ENCODE data around the gene NEK10.

DNA sequence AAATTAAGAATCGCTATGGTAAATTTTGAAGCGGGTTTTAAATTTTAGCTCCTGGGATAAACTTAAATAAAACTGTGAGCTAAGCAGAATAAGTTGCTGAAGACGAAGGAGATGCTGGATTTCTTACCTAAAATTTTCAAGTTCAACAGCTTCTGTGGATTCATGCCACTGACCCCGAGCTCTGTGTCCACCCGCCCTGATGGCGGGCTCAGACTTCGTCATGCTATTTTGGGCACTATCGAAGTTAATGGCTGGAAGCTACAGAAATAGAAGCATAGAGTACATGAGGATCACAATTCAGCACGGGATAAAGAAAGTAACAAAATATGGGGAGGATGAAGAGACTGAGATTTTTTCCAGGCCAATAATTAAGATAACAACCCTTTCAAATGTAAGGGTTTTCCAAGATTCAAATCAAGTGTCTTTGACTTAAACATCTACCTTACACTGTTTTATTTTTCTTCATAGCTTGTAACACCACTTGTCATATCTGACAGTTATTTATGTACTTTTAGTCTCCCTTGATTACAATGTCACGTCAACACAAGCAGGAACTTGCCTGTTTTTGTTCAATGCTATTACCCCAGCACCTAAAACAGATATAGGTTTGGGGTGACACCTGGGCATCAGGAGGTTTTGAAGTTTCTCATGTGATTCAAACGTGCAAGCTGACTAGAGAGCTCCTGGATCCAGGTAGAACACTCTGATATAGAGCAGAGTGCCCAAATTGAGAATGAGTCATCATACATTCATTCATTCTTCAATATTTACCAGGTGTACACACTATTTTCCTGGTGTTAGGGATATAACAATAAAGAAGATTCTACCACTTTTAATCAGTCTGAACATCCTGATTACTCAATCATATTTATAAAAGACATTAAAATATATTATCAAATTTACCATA, 23.0 kb downstream of the NEK10 start:
- TF ChIP-seq POLR2A (IDR thresholded peaks at IDR 0.05; ENCODE audit: low read length) (no peak), GATA1 (IDR thresholded peaks at IDR 0.05; ENCODE audit: low read depth, low read length) (no peak)

Measured in erythroblast (primary cell).